Activated CD8-positive, alpha-beta memory T cell treated with anti-CD3 and anti-CD28 coated beads for 48 hours (primary cell): ENCODE data around the gene DLX1.

Experiments
- DNase-seq, 3 experiments: peaks; one replicate each; pipeline ENCODE4 v3.0.0-alpha.2; 2020; ENCODE audit warnings: low read depth in 2 of 3, low spot score in 2 of 3

Gene DLX1

GRCh38 chr2:172096626-172097547, 11.6 kb downstream of the DLX1 start:
- DNase-seq: no peak

- DNase-seq: no peak
Measured at GRCh38 chr2:172097557-172098131, 12.3 kb downstream of the DLX1 start.

- no peak for DNase-seq
Measured at GRCh38 chr2:172098287-172098649, 13.0 kb downstream of the DLX1 start.

- DNase-seq: peak in 1 of 3 experiments; percentile 25
Measured at GRCh38 chr2:172098650-172099471, 13.6 kb downstream of the DLX1 start.

GRCh38 chr2:172099472-172100079, 14.3 kb downstream of the DLX1 start:
- no peak for DNase-seq

GRCh38 chr2:172100080-172100934, 15.0 kb downstream of the DLX1 start:
- peak in 1 of 3 experiments; percentile 3 for DNase-seq

- peak in 1 of 3 experiments; percentile 23 for DNase-seq
Measured at GRCh38 chr2:172100935-172101820, 15.9 kb downstream of the DLX1 start.

GRCh38 chr2:172101821-172102390, 16.6 kb downstream of the DLX1 start:
- DNase-seq: peak in 1 of 3 experiments; percentile 31

GRCh38 chr2:172102391-172103359, 17.4 kb downstream of the DLX1 start, which contains the start of gene DLX2:
TSS of gene DLX2 (minus strand) at chr2:172102900. CDS start at chr2:172102538, 362 bp downstream.
- DNase-seq: peak in 1 of 3 experiments; percentile 30

- peak in 2 of 3 experiments; percentile 73 to 83 for DNase-seq
Measured at GRCh38 chr2:172103471-172104272, 18.4 kb downstream of the DLX1 start.

- peak in 1 of 3 experiments; percentile 6 for DNase-seq
Measured at GRCh38 chr2:172105471-172106107, 20.3 kb downstream of the DLX1 start.

- peak in 1 of 3 experiments; percentile 28 for DNase-seq
Measured at GRCh38 chr2:172106108-172106961, 21.0 kb downstream of the DLX1 start.

- DNase-seq: no peak
Measured at GRCh38 chr2:172107690-172108586, 22.6 kb downstream of the DLX1 start.

GRCh38 chr2:172108587-172108930, 23.3 kb downstream of the DLX1 start:
- no peak for DNase-seq
